CD4-positive, alpha-beta T cell treated with Interleukin-21 for 1 hour (primary cell): ENCODE measurements around the gene CTNNA3.

Experiments
- DNase-seq: peaks from one replicate; pipeline ENCODE4 v3.0.0-alpha.2; 2020

The CTNNA3 gene

DNA sequence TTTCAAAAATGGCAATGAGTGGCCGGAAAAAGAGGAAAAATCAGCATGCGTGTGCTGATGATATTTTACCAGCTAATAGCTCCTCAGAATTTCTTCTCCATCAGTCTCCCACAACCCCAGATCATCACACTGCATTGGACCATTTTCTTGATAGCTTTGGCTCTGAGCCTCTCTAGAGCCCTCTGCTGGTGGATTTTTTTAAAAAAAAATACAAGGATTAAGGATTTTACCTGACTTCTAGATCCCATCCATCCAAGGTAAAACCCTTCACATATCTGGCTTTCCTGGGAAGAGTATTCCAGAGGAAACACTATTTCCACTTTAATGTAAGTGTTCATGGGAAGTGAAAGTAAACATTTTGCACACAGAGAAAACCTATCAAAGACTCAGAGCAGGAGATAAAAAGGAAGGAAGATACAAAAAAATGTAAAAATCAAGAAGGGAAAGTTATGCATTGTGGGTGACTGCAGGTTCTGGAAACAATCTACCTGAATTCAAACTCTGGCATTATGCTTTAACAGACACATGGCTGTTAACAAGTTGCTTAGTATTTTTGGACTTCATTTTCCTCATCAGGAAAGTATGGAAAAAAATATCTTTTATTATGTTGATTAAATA is 389.3 kb downstream of the CTNNA3 start:
- no peak for DNase-seq

DNA sequence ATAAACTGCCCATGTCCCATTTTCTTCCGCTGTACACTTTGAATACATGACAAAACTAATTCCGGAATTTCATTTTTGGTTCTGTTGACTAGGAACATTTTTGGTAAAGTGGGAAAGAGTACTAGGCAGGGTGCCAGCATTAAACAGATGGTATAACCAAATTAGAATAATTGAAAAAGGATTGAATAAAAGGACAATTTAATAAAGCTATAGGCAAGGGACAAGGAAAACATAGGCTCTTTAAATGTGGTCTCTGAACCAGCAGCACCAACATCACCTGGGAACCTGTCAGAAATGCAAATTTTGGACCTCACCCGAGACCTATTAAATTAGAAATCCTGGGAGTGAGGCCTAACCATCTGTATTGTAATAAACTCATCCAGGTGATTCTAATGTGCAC is 393.3 kb downstream of the CTNNA3 start:
- DNase-seq, result no peak

DNA sequence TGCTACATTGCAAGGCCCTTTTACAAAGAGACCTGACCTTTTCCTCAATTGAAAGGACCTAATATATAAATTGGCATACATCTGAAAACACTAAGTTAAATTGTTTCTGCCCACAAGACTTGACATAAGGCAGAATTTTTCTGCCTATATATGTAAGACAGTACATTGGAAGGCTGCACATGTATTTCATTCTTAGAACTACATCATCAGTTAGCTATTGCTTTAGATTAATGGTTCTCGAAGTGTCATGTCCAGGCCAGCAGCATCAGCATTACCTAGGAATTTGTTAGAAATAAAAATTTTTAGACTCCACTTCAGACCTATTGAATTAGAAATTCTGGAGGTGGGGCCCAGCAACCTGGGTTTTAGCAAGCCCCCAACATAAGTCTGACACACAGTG is 396.2 kb downstream of the CTNNA3 start:
- no peak for DNase-seq

DNA sequence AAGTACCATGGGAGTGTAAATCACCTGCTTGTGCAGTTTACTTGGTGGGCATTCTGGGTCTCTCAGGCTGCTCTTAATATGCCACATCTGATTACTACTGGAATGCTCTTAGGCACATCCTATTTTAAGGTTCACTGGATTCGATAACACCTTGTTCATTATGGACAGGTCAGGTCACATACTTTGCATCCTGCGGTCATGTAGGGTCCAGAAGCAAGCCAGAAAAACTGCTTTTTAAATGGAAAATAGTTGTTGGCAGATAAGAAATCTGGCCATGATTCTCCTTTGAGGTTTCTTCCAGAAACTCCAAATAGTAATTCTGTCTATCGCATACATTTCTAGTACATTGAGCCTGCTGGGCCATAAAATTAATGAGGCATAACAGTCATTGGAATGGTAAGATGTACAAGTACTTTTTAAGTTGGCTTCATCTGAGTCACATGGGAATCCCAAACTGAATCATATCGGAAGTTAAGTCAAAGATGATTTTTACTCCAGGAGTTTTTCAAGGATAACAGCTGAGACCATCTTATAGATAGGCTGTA is 398.3 kb downstream of the CTNNA3 start:
- no peak for DNase-seq

DNA sequence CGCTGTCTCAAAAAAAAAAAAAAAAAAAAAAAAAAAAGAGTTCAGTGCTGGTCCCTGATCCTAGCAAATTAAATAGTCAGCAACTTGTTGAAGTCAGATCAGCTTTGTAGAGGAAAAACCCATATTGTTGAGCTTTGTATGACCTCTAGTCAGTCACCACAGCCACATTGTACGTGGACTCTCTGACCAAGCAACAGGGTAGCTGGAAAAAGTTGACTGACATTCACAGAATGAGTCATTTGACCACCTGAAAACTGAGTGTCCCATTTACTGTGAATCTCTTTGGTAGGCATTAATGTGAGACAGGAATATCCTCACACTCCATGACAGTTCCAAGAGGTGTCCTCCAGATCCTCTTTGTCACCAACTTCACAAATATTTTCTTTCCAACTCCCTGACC is 399.1 kb downstream of the CTNNA3 start:
- DNase-seq, result no peak

DNA sequence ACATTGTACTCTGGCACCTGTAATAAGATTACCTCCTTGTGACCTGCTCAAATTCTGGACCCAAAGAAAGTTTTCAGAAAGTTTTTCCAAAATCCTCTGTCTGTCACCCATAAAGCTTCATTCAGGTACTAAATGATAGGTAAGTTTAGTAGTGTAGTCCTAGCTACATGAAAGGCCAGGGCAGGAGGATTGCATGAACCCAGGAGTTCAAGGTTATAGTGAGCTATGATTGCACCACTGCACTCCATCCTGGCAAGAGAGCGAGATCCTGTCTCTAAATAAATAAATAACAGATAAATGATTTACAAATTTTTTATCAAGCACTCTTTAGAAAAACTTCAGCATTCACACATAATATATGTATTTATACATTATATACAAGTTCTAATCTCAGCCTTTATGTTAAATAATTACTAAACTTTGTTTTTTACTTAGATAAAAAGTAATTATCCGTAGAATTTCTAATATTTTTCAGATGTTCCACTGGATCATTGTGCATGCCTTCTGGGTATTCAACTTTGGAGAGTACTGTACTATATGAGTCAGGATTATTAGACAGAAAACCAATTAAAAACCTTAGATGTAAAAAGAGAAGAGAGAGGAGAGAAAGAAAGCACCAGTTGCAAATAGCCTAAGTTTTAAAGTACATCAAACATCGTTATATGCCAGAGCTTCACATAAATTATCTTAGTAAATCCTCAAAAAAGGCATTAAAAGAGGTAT is 407.1 kb downstream of the CTNNA3 start:
- DNase-seq, result no peak

DNA sequence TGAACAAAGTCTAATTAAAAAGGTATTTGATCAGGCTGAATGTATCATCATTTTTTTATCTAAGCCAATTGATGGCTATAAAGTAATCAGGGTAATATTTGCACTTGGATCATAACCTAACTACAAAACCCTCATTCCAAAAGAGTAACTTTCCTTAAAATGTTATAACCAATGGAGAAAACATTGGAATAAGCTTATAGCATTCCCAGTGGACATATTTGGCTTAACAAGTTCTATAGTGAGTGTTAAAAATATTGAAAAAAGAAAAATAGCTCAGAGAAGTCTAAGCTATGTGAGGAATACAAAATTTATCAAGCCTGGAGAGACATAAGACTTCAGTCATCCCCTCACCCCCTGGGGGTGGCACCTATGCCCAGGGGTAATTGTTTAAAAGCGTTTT is 411.4 kb downstream of the CTNNA3 start:
- DNase-seq, result no peak

DNA sequence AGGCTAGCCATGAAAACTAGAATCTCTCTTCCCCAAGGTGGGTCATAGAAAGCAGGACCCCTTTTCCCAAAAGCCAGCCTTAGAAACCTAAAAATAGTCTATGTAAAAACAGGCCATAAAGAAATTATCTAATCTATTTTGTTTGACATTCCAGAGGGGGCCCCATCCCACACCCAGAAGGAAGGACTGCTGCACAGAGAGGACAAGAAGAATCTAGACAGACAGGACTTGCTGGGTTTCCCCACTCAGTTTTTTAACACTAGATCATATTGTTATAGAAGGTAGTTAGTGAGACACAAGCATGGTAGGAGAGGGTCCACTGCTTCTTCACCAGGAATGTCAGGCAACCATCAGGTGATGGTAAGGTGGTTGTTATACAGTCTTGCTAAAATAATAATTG is 413.1 kb downstream of the CTNNA3 start:
- no peak for DNase-seq

DNA sequence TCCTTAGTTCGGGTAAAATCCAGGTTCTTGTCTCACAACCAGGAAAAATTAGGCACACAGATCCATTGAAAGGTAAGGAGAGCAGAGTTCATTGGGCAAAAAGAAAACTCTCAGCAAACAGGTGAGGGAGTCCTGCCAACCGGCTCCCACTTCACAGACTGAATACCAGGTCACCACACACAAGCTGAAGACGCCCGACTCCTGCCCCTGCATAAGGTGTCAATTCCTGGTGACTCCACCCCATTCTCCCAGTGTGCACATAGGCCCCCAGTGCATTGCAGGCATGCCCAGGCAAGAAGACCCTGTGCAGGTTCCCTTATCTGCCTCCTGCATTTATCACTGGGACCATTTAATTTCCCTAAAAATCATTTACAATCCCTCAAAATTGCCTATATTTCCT is 415.6 kb downstream of the CTNNA3 start:
- DNase-seq, result no peak

DNA sequence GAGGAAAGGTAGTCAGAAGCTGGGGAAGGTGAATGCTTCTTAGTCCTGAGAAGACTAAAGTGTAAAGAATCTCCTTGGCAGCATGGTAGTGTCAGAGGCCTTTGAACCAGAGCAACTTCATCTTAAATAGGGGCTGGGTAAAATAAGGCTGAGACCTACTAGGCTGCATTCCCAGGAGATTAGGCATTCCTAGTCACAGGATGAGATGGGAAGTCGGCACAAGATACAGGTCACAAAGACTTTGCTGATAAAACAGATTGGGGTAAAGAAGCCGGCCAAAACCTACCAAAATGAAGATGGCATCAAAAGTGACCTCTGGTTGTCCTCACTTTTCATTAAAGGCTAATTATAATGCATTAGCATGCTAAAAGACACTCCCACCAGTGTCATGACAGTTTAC is 418.6 kb downstream of the CTNNA3 start:
- no peak for DNase-seq

DNA sequence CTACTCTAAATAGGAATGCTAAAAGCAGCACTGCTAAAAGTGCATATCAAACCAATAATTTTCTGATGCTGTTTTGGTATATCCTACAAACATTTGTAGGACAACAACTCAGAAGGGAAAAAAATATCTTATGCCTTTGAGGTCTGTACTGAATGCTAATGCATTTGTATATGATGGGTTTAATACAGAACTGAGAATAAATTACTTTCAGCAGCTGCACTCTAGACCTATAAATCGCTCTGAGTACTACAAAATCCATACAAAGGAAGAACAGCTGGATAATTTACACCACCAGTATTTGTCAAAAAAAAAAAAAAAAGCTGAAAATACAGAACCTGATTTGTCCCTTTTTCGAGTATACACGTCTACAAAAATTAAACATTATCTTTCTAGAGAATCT is 426.2 kb downstream of the CTNNA3 start:
- DNase-seq, result no peak

DNA sequence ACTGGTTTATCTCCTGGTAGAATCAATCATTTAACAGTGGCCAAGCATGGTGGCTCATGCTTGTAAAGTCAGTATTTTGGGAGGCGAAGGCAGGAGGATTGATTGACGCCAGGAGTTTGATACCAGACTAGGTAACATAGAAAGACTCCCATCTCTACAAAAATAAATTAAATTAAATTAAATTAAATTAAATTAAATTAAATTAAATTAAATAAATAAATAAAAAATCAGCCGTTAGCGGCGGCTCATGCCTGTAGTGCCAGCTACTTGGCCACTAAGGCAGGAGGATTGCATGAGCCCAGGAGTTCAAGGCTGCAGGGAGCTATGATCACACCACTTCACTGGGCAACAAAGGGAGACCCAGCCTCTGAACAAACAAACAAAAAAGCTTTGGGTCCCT is 427.8 kb downstream of the CTNNA3 start:
- DNase-seq, result no peak

DNA sequence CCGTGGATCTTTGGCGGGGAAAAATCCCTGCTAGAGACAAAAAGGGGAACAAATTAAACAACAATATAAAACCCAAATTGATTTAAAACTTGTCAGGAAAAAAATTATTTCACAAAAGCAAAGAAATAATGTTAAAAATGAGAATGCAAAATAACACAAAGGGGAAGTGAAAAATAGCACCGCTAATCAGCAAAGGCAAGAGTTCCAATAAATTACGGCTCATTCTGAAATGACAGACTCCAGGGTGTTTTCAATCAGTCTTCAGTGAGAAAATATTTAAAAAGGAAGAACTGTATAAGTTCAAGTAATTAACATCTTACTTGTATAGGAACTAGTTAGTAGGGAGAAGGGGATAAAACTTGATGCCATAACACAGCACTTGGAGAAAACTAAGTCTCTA is 433.3 kb downstream of the CTNNA3 start:
- DNase-seq, result no peak

DNA sequence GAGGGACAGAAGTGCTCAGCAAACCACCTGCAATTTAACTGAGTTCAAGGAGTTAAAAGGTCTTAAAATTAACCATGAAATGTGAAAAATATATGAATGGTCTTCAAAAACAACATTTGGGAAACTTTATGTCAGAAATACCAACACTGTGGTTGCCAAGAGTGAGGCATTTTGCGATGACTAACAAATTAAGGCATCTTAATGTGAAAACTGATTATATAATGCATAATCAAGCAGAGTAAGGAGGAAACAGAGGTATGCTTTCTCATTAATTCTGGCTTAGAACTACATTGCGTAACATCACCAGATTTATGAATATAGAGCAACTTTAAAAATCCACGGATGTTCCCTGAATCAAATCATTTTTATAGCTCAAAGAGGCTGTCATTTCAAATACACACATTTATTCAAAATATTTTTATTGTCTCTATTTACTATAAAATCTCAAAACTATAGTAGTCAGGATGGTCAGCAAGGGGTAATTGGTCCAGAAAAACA is 434.6 kb downstream of the CTNNA3 start:
- no peak for DNase-seq

DNA sequence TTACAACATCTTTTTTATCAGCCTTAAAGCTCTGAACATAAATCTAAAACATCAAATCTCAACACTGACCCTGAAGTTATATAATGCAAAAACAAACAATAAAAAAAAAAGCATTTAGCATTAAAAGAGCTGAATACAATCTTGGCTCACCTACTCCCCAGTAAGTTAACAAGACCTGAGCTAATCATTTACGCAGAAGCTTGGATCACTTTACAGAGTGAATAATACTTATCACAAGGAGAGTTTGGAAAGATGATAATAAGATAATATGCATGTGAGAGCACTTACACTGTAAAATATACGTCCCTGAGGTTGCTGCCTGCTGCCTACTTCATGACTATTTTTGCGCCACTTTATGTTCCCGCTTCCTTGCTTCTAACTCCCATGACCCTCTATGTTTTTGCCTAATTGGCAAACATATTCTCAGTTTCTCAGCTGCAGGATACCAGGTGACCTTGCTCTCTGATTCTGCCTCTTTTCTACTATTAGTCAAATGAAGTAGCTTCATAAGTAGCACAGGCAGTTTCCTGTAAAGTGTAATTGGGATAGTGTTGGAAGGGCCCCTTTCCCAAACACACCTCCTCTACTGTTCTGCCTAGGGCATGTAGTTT is 436.6 kb downstream of the CTNNA3 start:
- no peak for DNase-seq

DNA sequence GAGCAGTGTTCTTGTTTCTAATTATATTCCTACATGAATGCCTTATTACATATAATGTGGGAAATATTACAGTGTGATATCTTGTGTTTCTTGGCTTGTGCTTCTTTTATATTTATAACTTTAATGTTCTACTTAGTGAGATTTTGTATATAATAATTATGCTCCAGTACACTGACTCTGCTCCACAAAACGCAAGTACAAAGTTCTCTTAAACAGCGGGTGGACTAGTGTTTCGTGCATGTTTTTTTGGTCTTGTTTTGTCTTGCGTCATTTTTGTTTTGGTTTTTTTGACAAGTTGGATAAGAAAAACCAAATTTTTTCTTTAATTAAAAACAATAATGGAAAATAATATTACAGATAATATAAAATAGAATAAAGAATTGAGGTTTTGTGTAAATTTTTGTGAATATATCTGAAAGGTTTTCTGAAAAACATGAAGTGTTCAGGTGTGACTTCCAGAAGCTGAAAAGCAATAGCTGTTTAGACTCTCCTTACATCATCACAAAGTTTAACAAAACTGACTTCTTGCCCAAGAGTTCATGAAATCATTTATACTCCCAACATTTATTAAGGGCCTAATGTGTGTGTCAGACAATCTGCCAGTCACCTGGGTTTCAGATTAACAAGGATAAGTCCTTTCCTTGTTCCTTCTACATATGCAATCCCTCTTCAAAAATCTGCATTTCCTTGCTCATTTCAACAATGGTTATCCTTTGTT is 438.4 kb downstream of the CTNNA3 start:
- no peak for DNase-seq

DNA sequence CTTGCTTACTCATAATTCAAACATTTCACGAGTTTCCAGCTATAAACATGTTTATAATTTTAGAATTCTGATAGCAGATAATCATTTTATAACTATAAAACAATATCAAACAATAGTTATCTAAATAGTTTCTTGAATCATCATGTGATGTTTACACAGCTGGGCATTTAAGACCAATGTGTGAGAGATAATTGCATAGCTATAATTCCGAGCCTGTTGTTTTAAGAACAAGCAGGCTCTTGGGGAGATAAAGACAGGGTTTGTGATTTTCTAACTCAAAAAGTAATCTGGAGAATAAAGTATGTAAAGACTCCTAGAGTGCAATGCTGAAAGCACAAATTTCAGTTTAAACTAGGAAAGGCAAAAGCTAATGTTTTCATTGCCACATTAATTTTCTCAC is 439.0 kb downstream of the CTNNA3 start:
- DNase-seq, result no peak

DNA sequence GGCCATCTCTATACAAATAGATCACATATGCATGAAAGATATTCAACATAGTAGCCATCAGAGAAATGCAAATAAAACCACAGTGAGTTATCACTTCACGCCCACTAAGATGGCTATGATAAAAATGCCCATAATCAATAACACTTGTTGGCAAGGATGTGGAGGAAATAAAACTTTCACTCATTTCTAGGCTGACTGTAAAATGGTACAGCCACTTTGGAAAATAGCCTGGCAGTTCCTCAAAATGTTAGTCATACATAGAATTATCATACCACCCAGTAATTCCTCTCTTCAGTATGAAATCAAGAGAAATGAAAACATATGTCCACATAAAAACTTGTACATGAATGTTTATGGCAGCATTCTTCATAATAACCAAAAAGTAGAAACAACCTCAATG is 445.3 kb downstream of the CTNNA3 start:
- no peak for DNase-seq

DNA sequence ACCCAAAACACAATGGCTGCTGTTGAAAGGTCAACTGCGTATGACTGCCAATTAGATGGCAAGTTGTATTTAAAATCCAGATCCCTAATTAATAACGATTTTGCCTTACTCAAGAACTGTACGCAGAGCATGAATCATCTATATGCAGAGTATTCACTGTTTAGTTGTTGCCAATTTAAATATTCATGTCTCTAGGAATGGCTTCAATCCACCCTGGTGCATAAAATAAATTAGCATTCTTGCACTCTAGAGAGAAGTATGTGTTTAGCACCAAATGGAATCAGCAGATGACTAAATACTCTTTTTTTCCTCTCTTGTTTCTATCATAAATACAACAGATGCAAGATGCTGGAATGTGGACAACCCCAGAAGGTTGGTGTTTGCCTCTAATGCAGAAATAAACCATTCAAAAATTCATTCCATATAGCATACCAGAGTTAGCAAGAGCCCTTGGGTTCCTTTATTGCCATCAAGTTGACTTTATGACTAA is 449.9 kb downstream of the CTNNA3 start:
- DNase-seq, result no peak

DNA sequence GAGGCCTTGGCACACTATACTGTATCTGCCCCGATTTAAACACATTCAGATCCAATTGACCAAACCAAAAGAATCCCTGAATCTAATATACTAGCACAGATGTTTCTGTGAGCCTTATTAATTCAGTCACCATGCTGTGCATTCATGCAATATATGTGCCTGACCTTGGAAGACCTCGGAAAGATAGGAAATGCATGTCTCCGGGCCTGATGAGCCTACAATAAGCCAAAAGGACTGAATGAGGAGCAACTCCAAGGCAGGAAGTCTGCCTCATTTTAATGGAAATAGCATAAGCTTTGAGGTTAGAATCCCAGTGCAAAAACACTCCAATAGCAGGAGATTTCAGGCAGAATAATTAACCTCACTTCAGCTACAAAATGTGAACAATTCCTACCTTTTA is 453.5 kb downstream of the CTNNA3 start:
- DNase-seq, result no peak

DNA sequence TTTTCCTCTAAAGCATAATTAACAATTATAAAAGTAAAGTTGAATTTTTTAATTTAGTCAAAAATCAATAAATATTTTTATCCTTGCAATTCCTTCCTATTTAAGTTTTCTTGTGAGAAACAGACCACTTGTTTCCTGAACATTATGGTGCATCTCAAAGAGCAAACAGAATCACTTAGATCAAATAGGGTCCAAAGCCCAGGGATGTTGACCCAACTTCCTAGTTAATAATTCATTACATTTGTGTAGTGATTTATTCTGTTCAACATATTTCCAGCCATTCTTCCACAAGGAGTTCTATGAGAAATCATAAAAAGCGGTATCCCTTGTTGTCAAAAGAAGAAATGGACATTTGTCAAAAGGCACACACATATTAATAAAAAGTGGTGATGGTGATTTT is 454.5 kb downstream of the CTNNA3 start:
- DNase-seq, result no peak

DNA sequence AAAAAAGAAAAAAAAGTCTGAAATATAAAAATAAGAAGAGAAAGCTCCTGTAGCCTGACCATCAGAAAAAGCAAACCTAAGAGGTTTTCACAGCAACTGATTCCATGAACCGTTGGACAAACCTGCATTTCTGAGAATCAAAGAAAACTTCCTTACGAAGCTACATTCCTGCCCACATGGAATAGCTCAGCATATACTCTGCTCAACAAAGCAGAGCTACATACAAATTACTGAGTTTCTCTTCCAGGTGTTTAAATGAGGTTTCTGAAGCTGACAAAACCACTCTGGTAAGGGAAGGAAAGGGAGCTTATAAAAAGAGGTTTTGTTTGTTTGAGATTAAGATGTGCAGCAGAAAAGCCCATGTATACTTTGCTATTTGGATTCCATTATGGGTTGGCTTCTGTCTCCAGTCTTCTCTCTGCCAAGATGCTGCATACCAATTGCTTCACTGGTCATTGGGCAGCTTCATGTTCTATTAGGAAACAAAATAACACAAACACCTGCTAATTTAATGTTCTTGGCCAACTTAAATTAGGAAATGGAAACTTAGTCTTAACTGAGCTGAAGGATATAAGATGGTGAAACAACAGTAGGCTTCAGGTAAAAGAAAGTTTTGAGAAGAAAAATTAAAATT is 456.0 kb downstream of the CTNNA3 start:
- DNase-seq, result no peak
